ENCODE results near the gene REXO4. TPM values are rescaled to one million over a fixed set of nuclear protein-coding genes. Genes with fewer than 3 reads are reported as not detected.

The REXO4 gene
- total and polyA plus RNA-seq, 2 experiments from 2014 or later: 31.1 to 36.3 TPM

DNA sequence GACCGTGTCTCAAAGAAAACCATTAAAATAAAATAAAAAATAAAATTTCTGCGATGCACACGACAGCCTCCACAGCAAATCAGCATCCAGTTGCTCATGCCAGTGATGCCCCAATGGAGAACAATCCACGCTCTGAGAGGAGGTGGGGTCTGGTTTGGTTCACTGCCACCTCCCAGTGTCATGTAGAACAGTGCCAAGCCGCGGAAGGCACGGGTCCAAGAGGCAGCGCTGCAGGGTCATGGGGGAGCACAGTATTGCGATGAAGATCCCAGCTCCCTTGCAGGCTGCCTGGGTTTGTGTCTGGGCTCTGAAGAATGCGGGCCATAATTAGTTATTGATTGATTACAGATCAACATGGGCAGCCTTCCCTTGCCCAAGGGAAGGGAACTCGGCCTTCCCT lies 35.8 kb upstream of the REXO4 start:
- TF ChIP-seq, protein P1, sequence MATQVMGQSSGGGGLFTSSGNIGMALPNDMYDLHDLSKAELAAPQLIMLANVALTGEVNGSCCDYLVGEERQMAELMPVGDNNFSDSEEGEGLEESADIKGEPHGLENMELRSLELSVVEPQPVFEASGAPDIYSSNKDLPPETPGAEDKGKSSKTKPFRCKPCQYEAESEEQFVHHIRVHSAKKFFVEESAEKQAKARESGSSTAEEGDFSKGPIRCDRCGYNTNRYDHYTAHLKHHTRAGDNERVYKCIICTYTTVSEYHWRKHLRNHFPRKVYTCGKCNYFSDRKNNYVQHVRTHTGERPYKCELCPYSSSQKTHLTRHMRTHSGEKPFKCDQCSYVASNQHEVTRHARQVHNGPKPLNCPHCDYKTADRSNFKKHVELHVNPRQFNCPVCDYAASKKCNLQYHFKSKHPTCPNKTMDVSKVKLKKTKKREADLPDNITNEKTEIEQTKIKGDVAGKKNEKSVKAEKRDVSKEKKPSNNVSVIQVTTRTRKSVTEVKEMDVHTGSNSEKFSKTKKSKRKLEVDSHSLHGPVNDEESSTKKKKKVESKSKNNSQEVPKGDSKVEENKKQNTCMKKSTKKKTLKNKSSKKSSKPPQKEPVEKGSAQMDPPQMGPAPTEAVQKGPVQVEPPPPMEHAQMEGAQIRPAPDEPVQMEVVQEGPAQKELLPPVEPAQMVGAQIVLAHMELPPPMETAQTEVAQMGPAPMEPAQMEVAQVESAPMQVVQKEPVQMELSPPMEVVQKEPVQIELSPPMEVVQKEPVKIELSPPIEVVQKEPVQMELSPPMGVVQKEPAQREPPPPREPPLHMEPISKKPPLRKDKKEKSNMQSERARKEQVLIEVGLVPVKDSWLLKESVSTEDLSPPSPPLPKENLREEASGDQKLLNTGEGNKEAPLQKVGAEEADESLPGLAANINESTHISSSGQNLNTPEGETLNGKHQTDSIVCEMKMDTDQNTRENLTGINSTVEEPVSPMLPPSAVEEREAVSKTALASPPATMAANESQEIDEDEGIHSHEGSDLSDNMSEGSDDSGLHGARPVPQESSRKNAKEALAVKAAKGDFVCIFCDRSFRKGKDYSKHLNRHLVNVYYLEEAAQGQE (IDR thresholded peaks at IDR 0.05; ENCODE audit: unreplicated experiment): no peak
- TF ChIP-seq EZH2 (IDR thresholded peaks at IDR 0.05; ENCODE audit: low read depth, unreplicated experiment) (no peak), CREB1 (CRISPR knock-in tag; IDR thresholded peaks at IDR 0.05; ENCODE audit: low read depth) (no peak), JUNB (IDR thresholded peaks at IDR 0.05; ENCODE audit: unreplicated experiment) (no peak), STAT1 (IDR thresholded peaks at IDR 0.05; ENCODE audit: unreplicated experiment) (no peak), EZH2phosphoT487 (IDR thresholded peaks at IDR 0.05; ENCODE audit: unreplicated experiment) (no peak), POLR2AphosphoS5 (IDR thresholded peaks at IDR 0.05; ENCODE audit: low read depth) (no peak), ZNF114 (CRISPR knock-in tag; IDR thresholded peaks at IDR 0.05) (no peak), ZNF331 (CRISPR knock-in tag; IDR thresholded peaks at IDR 0.05; ENCODE audit: low read depth) (no peak), NANOG (IDR thresholded peaks at IDR 0.05; ENCODE audit: borderline replicate concordance) (no peak)
- TF ChIP-seq, protein P2, sequence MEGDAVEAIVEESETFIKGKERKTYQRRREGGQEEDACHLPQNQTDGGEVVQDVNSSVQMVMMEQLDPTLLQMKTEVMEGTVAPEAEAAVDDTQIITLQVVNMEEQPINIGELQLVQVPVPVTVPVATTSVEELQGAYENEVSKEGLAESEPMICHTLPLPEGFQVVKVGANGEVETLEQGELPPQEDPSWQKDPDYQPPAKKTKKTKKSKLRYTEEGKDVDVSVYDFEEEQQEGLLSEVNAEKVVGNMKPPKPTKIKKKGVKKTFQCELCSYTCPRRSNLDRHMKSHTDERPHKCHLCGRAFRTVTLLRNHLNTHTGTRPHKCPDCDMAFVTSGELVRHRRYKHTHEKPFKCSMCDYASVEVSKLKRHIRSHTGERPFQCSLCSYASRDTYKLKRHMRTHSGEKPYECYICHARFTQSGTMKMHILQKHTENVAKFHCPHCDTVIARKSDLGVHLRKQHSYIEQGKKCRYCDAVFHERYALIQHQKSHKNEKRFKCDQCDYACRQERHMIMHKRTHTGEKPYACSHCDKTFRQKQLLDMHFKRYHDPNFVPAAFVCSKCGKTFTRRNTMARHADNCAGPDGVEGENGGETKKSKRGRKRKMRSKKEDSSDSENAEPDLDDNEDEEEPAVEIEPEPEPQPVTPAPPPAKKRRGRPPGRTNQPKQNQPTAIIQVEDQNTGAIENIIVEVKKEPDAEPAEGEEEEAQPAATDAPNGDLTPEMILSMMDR (conservative IDR thresholded peaks at IDR 0.05; ENCODE audit: low read depth in 2 of 2): no peak
- TF ChIP-seq, protein P3, sequence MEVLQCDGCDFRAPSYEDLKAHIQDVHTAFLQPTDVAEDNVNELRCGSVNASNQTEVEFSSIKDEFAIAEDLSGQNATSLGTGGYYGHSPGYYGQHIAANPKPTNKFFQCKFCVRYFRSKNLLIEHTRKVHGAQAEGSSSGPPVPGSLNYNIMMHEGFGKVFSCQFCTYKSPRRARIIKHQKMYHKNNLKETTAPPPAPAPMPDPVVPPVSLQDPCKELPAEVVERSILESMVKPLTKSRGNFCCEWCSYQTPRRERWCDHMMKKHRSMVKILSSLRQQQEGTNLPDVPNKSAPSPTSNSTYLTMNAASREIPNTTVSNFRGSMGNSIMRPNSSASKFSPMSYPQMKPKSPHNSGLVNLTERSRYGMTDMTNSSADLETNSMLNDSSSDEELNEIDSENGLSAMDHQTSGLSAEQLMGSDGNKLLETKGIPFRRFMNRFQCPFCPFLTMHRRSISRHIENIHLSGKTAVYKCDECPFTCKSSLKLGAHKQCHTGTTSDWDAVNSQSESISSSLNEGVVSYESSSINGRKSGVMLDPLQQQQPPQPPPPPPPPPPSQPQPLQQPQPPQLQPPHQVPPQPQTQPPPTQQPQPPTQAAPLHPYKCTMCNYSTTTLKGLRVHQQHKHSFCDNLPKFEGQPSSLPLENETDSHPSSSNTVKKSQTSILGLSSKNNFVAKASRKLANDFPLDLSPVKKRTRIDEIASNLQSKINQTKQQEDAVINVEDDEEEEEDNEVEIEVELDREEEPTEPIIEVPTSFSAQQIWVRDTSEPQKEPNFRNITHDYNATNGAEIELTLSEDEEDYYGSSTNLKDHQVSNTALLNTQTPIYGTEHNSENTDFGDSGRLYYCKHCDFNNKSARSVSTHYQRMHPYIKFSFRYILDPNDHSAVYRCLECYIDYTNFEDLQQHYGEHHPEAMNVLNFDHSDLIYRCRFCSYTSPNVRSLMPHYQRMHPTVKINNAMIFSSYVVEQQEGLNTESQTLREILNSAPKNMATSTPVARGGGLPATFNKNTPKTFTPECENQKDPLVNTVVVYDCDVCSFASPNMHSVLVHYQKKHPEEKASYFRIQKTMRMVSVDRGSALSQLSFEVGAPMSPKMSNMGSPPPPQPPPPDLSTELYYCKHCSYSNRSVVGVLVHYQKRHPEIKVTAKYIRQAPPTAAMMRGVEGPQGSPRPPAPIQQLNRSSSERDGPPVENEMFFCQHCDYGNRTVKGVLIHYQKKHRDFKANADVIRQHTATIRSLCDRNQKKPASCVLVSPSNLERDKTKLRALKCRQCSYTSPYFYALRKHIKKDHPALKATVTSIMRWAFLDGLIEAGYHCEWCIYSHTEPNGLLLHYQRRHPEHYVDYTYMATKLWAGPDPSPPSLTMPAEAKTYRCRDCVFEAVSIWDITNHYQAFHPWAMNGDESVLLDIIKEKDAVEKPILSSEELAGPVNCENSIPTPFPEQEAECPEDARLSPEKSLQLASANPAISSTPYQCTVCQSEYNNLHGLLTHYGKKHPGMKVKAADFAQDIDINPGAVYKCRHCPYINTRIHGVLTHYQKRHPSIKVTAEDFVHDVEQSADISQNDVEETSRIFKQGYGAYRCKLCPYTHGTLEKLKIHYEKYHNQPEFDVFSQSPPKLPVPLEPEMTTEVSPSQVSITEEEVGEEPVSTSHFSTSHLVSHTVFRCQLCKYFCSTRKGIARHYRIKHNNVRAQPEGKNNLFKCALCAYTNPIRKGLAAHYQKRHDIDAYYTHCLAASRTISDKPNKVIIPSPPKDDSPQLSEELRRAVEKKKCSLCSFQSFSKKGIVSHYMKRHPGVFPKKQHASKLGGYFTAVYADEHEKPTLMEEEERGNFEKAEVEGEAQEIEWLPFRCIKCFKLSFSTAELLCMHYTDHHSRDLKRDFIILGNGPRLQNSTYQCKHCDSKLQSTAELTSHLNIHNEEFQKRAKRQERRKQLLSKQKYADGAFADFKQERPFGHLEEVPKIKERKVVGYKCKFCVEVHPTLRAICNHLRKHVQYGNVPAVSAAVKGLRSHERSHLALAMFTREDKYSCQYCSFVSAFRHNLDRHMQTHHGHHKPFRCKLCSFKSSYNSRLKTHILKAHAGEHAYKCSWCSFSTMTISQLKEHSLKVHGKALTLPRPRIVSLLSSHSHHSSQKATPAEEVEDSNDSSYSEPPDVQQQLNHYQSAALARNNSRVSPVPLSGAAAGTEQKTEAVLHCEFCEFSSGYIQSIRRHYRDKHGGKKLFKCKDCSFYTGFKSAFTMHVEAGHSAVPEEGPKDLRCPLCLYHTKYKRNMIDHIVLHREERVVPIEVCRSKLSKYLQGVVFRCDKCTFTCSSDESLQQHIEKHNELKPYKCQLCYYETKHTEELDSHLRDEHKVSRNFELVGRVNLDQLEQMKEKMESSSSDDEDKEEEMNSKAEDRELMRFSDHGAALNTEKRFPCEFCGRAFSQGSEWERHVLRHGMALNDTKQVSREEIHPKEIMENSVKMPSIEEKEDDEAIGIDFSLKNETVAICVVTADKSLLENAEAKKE (CRISPR knock-in tag; IDR thresholded peaks at IDR 0.05): no peak
- TF ChIP-seq, protein P4, sequence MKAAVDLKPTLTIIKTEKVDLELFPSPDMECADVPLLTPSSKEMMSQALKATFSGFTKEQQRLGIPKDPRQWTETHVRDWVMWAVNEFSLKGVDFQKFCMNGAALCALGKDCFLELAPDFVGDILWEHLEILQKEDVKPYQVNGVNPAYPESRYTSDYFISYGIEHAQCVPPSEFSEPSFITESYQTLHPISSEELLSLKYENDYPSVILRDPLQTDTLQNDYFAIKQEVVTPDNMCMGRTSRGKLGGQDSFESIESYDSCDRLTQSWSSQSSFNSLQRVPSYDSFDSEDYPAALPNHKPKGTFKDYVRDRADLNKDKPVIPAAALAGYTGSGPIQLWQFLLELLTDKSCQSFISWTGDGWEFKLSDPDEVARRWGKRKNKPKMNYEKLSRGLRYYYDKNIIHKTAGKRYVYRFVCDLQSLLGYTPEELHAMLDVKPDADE (IDR thresholded peaks at IDR 0.05): no peak
- Histone ChIP-seq H4K20me1 (replicated peaks; ENCODE audit: insufficient read depth) (no peaks in the 10 kb centered on the region), H3K4me1 (ENCODE audit: insufficient read depth) (peaks cover 3% of the 10 kb centered on the region; the same call in 1 of the 2 replicates), H3K79me2 (replicated peaks; ENCODE audit: insufficient read depth) (no peaks in the 10 kb centered on the region), H3F3A (replicated peaks; ENCODE audit: low read depth) (no peaks in the 10 kb centered on the region), H3K27ac (ENCODE audit: low read depth) (no peak overlapping the region), H3K27me3 (ENCODE audit: insufficient read depth) (no peaks in the 10 kb centered on the region), H3K36me3 (ENCODE audit: insufficient read depth) (no peaks in the 10 kb centered on the region), H3K4me3 (no peak overlapping the region), H2AFZ (no peak overlapping the region), H3K4me2 (no peak overlapping the region), H3K9me2 (ENCODE audit: insufficient read depth) (no peaks in the 10 kb centered on the region)
- H3K9me3 Mint-ChIP-seq: no peaks in the 10 kb centered on the region
- 0 out of 3 replicates have a peak, but pooled peaks cover under 1% of the 10 kb centered on the region for H3K4me1 Mint-ChIP-seq
- H3K36me3 Mint-ChIP-seq (ENCODE audit: low read depth): no peaks in the 10 kb centered on the region
- H3K27ac Mint-ChIP-seq: no peak overlapping the region
- H3K27me3 Mint-ChIP-seq (ENCODE audit: insufficient read depth, low read depth, poor library complexity): peaks cover 5% of the 10 kb centered on the region
- DNase-seq (ENCODE audit: low spot score) (no peak), ATAC-seq (no peak)
- no peak overlapping the region for H3K4me3 Mint-ChIP-seq

Data from GM23338 (cell line).